ENCODE data around the gene MAGEA12. TPM values are rescaled to one million over a fixed set of nuclear protein-coding genes. Genes with fewer than 3 reads are reported as not detected.

The MAGEA12 gene
- total and polyA plus RNA-seq, 12 donors, result not detected

Other genes with a start within 250 kb of the MAGEA12 start
- gene GABRQ, start 95.9 kb upstream of the MAGEA12 start, total RNA-seq, result 1 to 10 TPM in 1 of 9 donors, under 1 TPM in 4, not detected in 4; 0.11 to 3.3 (median 0.51) TPM
- 1 to 10 TPM in 1 of 3 donors, under 1 TPM in 2; 0.57 to 4.1 (median 0.97) TPM for gene GABRQ, start 95.9 kb upstream of the MAGEA12 start, polyA plus RNA-seq
- under 1 TPM in 2 of 9 donors, not detected in 7; 0.29 to 0.57 TPM for gene MAGEA3, start 35.0 kb upstream of the MAGEA12 start, total RNA-seq
- not detected for gene MAGEA3, start 35.0 kb upstream of the MAGEA12 start, polyA plus RNA-seq
- not detected for gene CSAG2, start 24.5 kb upstream of the MAGEA12 start, total RNA-seq
- gene CSAG2, start 24.5 kb upstream of the MAGEA12 start, polyA plus RNA-seq, result not detected
- gene MAGEA2B, start 19.1 kb upstream of the MAGEA12 start, total RNA-seq, result not detected
- gene MAGEA2B, start 19.1 kb upstream of the MAGEA12 start, polyA plus RNA-seq, result not detected
- not detected for gene CSAG1, start within 50 bp of the MAGEA12 start, total RNA-seq
- gene CSAG1, start within 50 bp of the MAGEA12 start, polyA plus RNA-seq, result not detected
- not detected for gene MAGEA2, start 20.1 kb downstream of the MAGEA12 start, total RNA-seq
- gene MAGEA2, start 20.1 kb downstream of the MAGEA12 start, polyA plus RNA-seq, result not detected
- not detected for gene CSAG3, start 25.5 kb downstream of the MAGEA12 start, total RNA-seq
- gene CSAG3, start 25.5 kb downstream of the MAGEA12 start, polyA plus RNA-seq, result not detected
- under 1 TPM in 1 of 9 donors, not detected in 8; 0.31 TPM for gene MAGEA6, start 35.9 kb downstream of the MAGEA12 start, total RNA-seq
- gene MAGEA6, start 35.9 kb downstream of the MAGEA12 start, polyA plus RNA-seq, result not detected
- gene CETN2, start 97.0 kb downstream of the MAGEA12 start, total RNA-seq, result 10 to 100 TPM; 26.8 to 89.9 (median 34.0) TPM
- 100 to 1,000 TPM in 1 of 3 donors, 10 to 100 TPM in 2; 33.2 to 170 (median 56.2) TPM for gene CETN2, start 97.0 kb downstream of the MAGEA12 start, polyA plus RNA-seq
- gene NSDHL, start 97.3 kb downstream of the MAGEA12 start, total RNA-seq, result 100 to 1,000 TPM in 2 of 9 donors, 10 to 100 TPM in 7; 12.9 to 215 (median 25.0) TPM
- 100 to 1,000 TPM in 1 of 3 donors, 10 to 100 TPM in 1, 1 to 10 TPM in 1; 7.1 to 228 (median 21.8) TPM for gene NSDHL, start 97.3 kb downstream of the MAGEA12 start, polyA plus RNA-seq
- gene ZNF185, start 164.3 kb downstream of the MAGEA12 start, total RNA-seq, result 100 to 1,000 TPM in 1 of 9 donors, 10 to 100 TPM in 3, 1 to 10 TPM in 5; 1.4 to 303 (median 10.0) TPM
- gene ZNF185, start 164.3 kb downstream of the MAGEA12 start, polyA plus RNA-seq, result 100 to 1,000 TPM in 1 of 3 donors, 1 to 10 TPM in 2; 4.3 to 165 (median 4.8) TPM

Measured in adrenal gland (tissue), 12 donors.